Cardiac fibroblast (primary cell): ENCODE measurements around the gene GALNS.

Experiments
- DNase-seq, 2 donors: peaks; one replicate each; pipeline versions ENCODE4 v3.0.0 to v3.0.0-alpha.2; 2010; ENCODE audit warnings: low read depth in 2 of 2
- H3K4me3 ChIP-seq, 2 donors: replicated peaks in 1 of 2; 1 replicate in 1 of 2; 2 replicates in 1 of 2; pipeline ENCODE4 v1.5.1; 2011; ENCODE audit warnings: low read depth in 2 of 2, low read length in 2 of 2, mild to moderate bottlenecking in 2 of 2, moderate library complexity in 1 of 2
- CTCF ChIP-seq: IDR thresholded peaks from one replicate; pipeline ENCODE4 v1.5.1; 2011; ENCODE audit warnings: low read depth, mild to moderate bottlenecking, low read length, inconsistent platforms

The GALNS gene

GRCh38 chr16:88822281-88823040, 34.3 kb downstream of the GALNS start:
- no peak for DNase-seq
- TF ChIP-seq CTCF, result no peak
- H3K4me3 ChIP-seq, result no peak overlapping the region

GRCh38 chr16:88821168-88821850, 35.4 kb downstream of the GALNS start:
- no peak for DNase-seq
- no peak for TF ChIP-seq CTCF
- no peak overlapping the region for H3K4me3 ChIP-seq

- TF ChIP-seq CTCF, result no peak
Measured at GRCh38 chr16:88820385-88821025, 36.2 kb downstream of the GALNS start.

GRCh38 chr16:88819126-88819525, 37.6 kb downstream of the GALNS start:
- TF ChIP-seq CTCF, result no peak
- no peak for DNase-seq
- H3K4me3 ChIP-seq, result no peak overlapping the region

More at GRCh38 chr16:88820385-88821025, 36.2 kb downstream of the GALNS start:
- no peak for DNase-seq
- H3K4me3 ChIP-seq, result no peak overlapping the region

GRCh38 chr16:88818575-88818874, 38.2 kb downstream of the GALNS start:
- TF ChIP-seq CTCF, result no peak
- no peak for DNase-seq
- H3K4me3 ChIP-seq, result no peak overlapping the region

- no peak for DNase-seq
- no peak for TF ChIP-seq CTCF
- H3K4me3 ChIP-seq, result no peak overlapping the region
Measured at GRCh38 chr16:88817785-88818574, 38.8 kb downstream of the GALNS start.
